Measurements from ENCODE around the gene SLC29A1. TPM values are rescaled to one million over a fixed set of nuclear protein-coding genes. Genes with fewer than 3 reads are reported as not detected.

The SLC29A1 gene
- polyA plus RNA-seq, 2 of the 4 experiments (the other 2 are of a cell fraction) = 45.6 to 72.3 TPM

GRCh38 chr6:44219053-44219814, 4.2 kb upstream of the SLC29A1 start (continued):
- no peak for TF ChIP-seq HOXB13 (CRISPR knock-in tag; IDR thresholded peaks at IDR 0.05; ENCODE audit: low read depth)
- TF ChIP-seq ATOH8 (CRISPR knock-in tag; IDR thresholded peaks at IDR 0.05; ENCODE audit: low read depth) = no peak
- no peak for TF ChIP-seq SREBF2 (IDR thresholded peaks at IDR 0.05)
- no peak for TF ChIP-seq TP53 (CRISPR knock-in tag; IDR thresholded peaks at IDR 0.05)
- TF ChIP-seq ZFP36 (IDR thresholded peaks at IDR 0.05; ENCODE audit: borderline replicate concordance, partially characterized antibody) = no peak
- TF ChIP-seq BHLHE40 (IDR thresholded peaks at IDR 0.05; ENCODE audit: low read depth, low read length) = no peak
- TF ChIP-seq RNF2 (IDR thresholded peaks at IDR 0.05; ENCODE audit: borderline replicate concordance, low read depth) = no peak
- TF ChIP-seq REST (IDR thresholded peaks at IDR 0.05) = no peak
- TF ChIP-seq POLR2A (IDR thresholded peaks at IDR 0.05; ENCODE audit: low read length) = peak; percentile 42
- no peak for TF ChIP-seq JUNB (IDR thresholded peaks at IDR 0.05)
- TF ChIP-seq E2F6 (IDR thresholded peaks at IDR 0.05; ENCODE audit: borderline replicate concordance, low read depth) = peak; percentile 41; the same call in 1 of the 2 replicates
- no peak for TF ChIP-seq EP300 (IDR thresholded peaks at IDR 0.05)
- TF ChIP-seq MAFK (IDR thresholded peaks at IDR 0.05; ENCODE audit: partially characterized antibody) = no peak

- ChIA-PET CTCF (interaction anchor here (0.6 to 9.2 kb wide), 4 partner anchors 16 to 122 kb away, joined by 3 to 111 read pairs (median 6); no protein-coding TSS in a partner anchor), POLR2A (interaction anchor here (0.9 to 1.4 kb wide), 3 partner anchors 16 to 93 kb away, joined by 4 to 10 read pairs (median 5); partner anchors contain the start of genes HSP90AB1, MRPL14 and TMEM63B)
- H3K9me3 ChIP-seq = no peaks in the 10 kb centered on the region
- FAIRE-seq (no peak), DNase-seq (ENCODE audit: low read depth in 1 of 2, low spot score in 1 of 2) (no peak), ATAC-seq (peak in 1 of 2 experiments; percentile 10; a peak in 3 of 6 replicates)
- H3K4me1 ChIP-seq = peaks cover 56% of the 10 kb centered on the region
- H3K4me3 ChIP-seq = peak overlapping the region; percentile 51
- peak overlapping the region; percentile 77 to 92 for H3K27ac ChIP-seq
- peak overlapping the region; percentile 85 for H3K4me2 ChIP-seq
- TF ChIP-seq ESRRA (IDR thresholded peaks at IDR 0.05; ENCODE audit: borderline replicate concordance, low read length) (no peak), HES2 (IDR thresholded peaks at IDR 0.05) (no peak), NR3C1 (IDR thresholded peaks at IDR 0.05) (no peak), ATOH8 (CRISPR knock-in tag; IDR thresholded peaks at IDR 0.05; ENCODE audit: low read depth) (no peak), E2F6 (IDR thresholded peaks at IDR 0.05; ENCODE audit: borderline replicate concordance, low read depth) (no peak), JUNB (IDR thresholded peaks at IDR 0.05) (no peak), CHD2 (IDR thresholded peaks at IDR 0.05; ENCODE audit: low read length, partially characterized antibody) (no peak), HEYL (CRISPR knock-in tag; IDR thresholded peaks at IDR 0.05) (no peak), CHD4 (IDR thresholded peaks at IDR 0.05; ENCODE audit: borderline replicate concordance) (no peak), ELK1 (IDR thresholded peaks at IDR 0.05; ENCODE audit: low read depth, low read length) (no peak), EP300 (IDR thresholded peaks at IDR 0.05) (no peak), TFCP2L1 (CRISPR knock-in tag; IDR thresholded peaks at IDR 0.05) (no peak)
- WGBS (ENCODE audit: missing lambda C conversion rate) = 66% methylated on average over 19 of the region's 28 CpGs
Observed at GRCh38 chr6:44219815-44220784, 3.3 kb upstream of the SLC29A1 start.
